Bronchial epithelial cell (primary cell): ENCODE data around the gene EEF1E1. TPM values are rescaled to one million over a fixed set of nuclear protein-coding genes. Genes with fewer than 3 reads are reported as not detected.

Source experiments
- DNase-seq: peaks from one replicate; pipeline ENCODE4 v3.0.0-alpha.2; 2010; ENCODE audit warnings: low read depth
- FAIRE-seq: peaks from 2 replicates; lab custom pipeline; 2011; peaks lifted over from hg19 to GRCh38; lab: Jason Lieb, UNC
- H3K27me3 ChIP-seq: 2 replicates; pipeline ENCODE4 v1.5.1; 2011; ENCODE audit warnings: low read length; ENCODE audit not compliant: control insufficient read depth, insufficient read depth
- H3K36me3 ChIP-seq: 2 replicates; pipeline ENCODE4 v1.5.1; 2011; ENCODE audit warnings: low read length; ENCODE audit not compliant: control insufficient read depth, insufficient read depth
- H3K4me3 ChIP-seq: 2 replicates; pipeline ENCODE4 v1.5.1; 2011; ENCODE audit warnings: mild to moderate bottlenecking, low read depth, low read length, control low read depth
- total RNA-seq: library from RNA; depleted of rRNA; stranded (reverse); fragments of >200 nt; gene quantifications from 2 replicates; pipeline ENCODE4 v1.2.1, GENCODE V29; 2014
- TF ChIP-seq, protein P1 (sequence below): IDR thresholded peaks from 2 replicates; pipeline ENCODE4 v1.5.1; 2011; ENCODE audit warnings: mild to moderate bottlenecking, moderate library complexity, low read length, control low read depth, inconsistent platforms; ENCODE audit not compliant: insufficient read depth, severe bottlenecking

Gene EEF1E1
- total RNA-seq, 1 donor from 2014 or later: 120 TPM

DNA sequence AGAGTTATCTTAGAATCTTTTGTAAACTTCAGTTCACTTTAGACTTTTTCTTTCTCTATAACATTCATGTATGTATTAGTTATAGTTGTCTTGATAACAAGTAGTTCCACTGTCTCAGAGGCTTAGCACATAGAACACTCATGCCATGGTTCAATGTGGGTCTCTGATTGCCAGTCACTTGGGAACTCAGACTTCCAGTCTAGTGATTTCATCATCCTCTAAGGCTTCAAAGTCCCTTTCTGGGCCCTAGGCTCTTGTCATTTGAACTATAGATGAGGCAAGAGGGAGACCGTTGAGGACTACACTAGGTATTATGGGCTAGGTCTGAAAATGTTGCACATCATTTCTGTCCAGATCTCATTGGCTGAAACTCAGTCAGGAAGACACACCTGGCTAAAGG is 8.4 kb upstream of the EEF1E1 start:
- H3K4me3 ChIP-seq: no peak overlapping the region
- H3K27me3 ChIP-seq: no peaks in the 10 kb centered on the region
- no peak for DNase-seq
- TF ChIP-seq, protein P1, sequence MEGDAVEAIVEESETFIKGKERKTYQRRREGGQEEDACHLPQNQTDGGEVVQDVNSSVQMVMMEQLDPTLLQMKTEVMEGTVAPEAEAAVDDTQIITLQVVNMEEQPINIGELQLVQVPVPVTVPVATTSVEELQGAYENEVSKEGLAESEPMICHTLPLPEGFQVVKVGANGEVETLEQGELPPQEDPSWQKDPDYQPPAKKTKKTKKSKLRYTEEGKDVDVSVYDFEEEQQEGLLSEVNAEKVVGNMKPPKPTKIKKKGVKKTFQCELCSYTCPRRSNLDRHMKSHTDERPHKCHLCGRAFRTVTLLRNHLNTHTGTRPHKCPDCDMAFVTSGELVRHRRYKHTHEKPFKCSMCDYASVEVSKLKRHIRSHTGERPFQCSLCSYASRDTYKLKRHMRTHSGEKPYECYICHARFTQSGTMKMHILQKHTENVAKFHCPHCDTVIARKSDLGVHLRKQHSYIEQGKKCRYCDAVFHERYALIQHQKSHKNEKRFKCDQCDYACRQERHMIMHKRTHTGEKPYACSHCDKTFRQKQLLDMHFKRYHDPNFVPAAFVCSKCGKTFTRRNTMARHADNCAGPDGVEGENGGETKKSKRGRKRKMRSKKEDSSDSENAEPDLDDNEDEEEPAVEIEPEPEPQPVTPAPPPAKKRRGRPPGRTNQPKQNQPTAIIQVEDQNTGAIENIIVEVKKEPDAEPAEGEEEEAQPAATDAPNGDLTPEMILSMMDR: no peak
- no peak for FAIRE-seq
- H3K36me3 ChIP-seq: no peaks in the 10 kb centered on the region

DNA sequence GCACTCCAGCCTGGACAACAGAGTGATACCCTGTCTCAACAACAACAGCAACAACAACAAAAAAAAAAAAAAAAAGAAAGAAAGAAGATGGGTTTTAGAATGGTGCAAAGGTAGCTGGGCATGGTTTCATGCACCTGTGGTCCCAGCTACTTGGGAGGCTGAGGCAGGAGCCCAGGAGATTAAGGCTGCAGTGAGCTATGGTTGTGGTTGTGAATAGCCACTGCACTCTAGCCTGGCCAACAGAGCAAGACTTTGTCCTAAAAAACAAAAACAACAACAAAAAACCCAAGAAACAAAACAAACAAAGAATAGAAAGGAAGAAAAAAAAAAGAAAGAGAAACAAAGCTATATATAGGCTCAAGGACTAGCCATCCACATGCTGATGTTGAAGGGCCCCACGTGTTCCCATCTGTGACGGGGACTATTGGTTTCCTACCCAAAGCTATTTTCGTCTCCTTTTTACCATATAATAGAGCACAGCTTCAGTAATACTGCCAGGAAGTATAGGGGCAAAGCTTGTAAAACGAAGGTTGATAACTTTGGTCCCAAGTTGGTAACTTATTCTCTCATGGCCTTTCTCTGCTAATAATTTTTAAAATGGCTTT is 7.9 kb upstream of the EEF1E1 start:
- FAIRE-seq (no peak), DNase-seq (no peak)
- Histone ChIP-seq H3K36me3 (no peaks in the 10 kb centered on the region), H3K27me3 (no peaks in the 10 kb centered on the region), H3K4me3 (no peak overlapping the region)
- TF ChIP-seq, protein P1: no peak

- H3K36me3 ChIP-seq: no peaks in the 10 kb centered on the region
- DNase-seq (no peak), FAIRE-seq (no peak)
- no peak overlapping the region for H3K4me3 ChIP-seq
- TF ChIP-seq, protein P1: no peak
- H3K27me3 ChIP-seq: no peaks in the 10 kb centered on the region
Measured at GRCh38 chr6:8108759-8109539, 6.6 kb upstream of the EEF1E1 start.

- DNase-seq: peak; percentile 94
- no peaks in the 10 kb centered on the region for H3K36me3 ChIP-seq
- H3K27me3 ChIP-seq: no peaks in the 10 kb centered on the region
- no peak overlapping the region for H3K4me3 ChIP-seq
- peak; percentile 40 for FAIRE-seq
- TF ChIP-seq, protein P1: no peak
Measured at GRCh38 chr6:8108031-8108660, 5.8 kb upstream of the EEF1E1 start.

DNA sequence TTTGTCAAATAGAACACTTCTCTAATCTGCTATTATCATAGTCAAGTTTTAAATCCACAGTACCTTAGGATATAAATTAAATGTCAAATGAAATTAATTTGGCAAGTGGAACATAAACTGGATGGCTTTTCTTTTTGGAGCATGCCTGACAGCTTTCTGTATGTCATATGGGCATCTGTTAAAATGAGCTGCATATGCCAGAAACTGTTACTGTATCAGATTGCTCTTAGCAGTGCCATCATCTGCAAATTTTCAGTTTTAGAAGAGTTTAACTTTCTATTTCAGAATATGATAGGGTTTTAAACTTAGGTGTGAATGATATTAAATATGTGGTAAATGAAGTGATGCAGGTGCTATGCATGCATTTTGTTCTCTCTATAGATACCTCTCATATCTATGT is 3.4 kb upstream of the EEF1E1 start:
- DNase-seq (no peak), FAIRE-seq (no peak)
- Histone ChIP-seq H3K36me3 (no peaks in the 10 kb centered on the region), H3K4me3 (no peak overlapping the region), H3K27me3 (no peaks in the 10 kb centered on the region)
- TF ChIP-seq, protein P1: no peak
